B cell (primary cell): ENCODE results near the gene PABPC3. TPM values are rescaled to one million over a fixed set of nuclear protein-coding genes. Genes with fewer than 3 reads are reported as not detected.

ENCODE experiments used
- ATAC-seq: fragments of 200-7000 bp; cut with Tn5 transposase; one replicate; pipeline ENCODE4 v1.10.0; 2021; ENCODE audit warnings: low read depth, mild to moderate bottlenecking, moderate number of reproducible peaks, moderate library complexity
- CTCF ChIA-PET: fragments of 350-600 bp; sonication (Branson Sonifier 250); formaldehyde crosslinking; loops from one replicate; lab custom pipeline; 2021; ENCODE audit warnings: antibody characterized with exemption, inconsistent platforms; lab: Charles Lee
- POLR2A ChIA-PET: fragments of 350-600 bp; sonication (Branson Sonifier 250); formaldehyde crosslinking; loops from one replicate; lab custom pipeline; 2021; ENCODE audit warnings: antibody characterized with exemption; lab: Charles Lee
- DNase-seq: peaks from one replicate; pipeline ENCODE4 v3.0.0; 2013
- H2AFZ ChIP-seq: 2 replicates; pipeline ENCODE4 v1.6.1; 2012; ENCODE audit warnings: mild to moderate bottlenecking, low read depth, low read length; ENCODE audit not compliant: insufficient read depth, poor library complexity, severe bottlenecking
- H3K27ac ChIP-seq, 2 donors: 1 replicate in 1 of 2; 2 replicates in 1 of 2; pipeline ENCODE4 v1.5.1; 2012 to 2013; ENCODE audit warnings: low read length in 2 of 2, mild to moderate bottlenecking in 2 of 2, moderate library complexity in 1 of 2
- H3K27me3 ChIP-seq, 4 experiments: fragments of 200-600 bp in 1 of 4; sonication (generic) in 1 of 4; replicated peaks in 1 of 4; 1 replicate in 2 of 4; 2 replicates in 2 of 4; pipeline versions ENCODE4 v1.6.1 to v1.7.0; 2013 to 2016; ENCODE audit warnings: low read length in 3 of 4, mild to moderate bottlenecking in 2 of 4, mixed read lengths in 1 of 4, moderate library complexity in 1 of 4; ENCODE audit not compliant: insufficient read depth in 4 of 4, control insufficient read depth in 3 of 4; ENCODE audit errors: control extremely low read depth in 1 of 4
- H3K36me3 ChIP-seq, 2 experiments: replicated peaks in 1 of 2; 1 replicate in 1 of 2; 2 replicates in 1 of 2; pipeline versions ENCODE4 v1.6.1 to v1.7.1; 2013; ENCODE audit warnings: low read length in 1 of 2; ENCODE audit not compliant: insufficient read depth in 2 of 2, control insufficient read depth in 1 of 2; ENCODE audit errors: control extremely low read depth in 1 of 2, extremely low read depth in 1 of 2
- H3K4me1 ChIP-seq, 2 donors: fragments of 200-600 bp in 1 of 2; sonication (generic) in 1 of 2; 1 replicate in 1 of 2; 2 replicates in 1 of 2; pipeline versions ENCODE4 v1.5.1 to v1.6.1; 2013 to 2017; ENCODE audit warnings: low read length in 2 of 2; ENCODE audit not compliant: control insufficient read depth in 2 of 2, insufficient read depth in 2 of 2
- H3K4me2 ChIP-seq: replicated peaks from 2 replicates; pipeline ENCODE3; 2012; ENCODE audit warnings: mild to moderate bottlenecking, low read depth, low read length; ENCODE audit not compliant: poor library complexity, severe bottlenecking
- H3K4me3 ChIP-seq, 5 experiments: fragments of 200-600 bp in 1 of 5; sonication (generic) in 1 of 5; 1 replicate in 3 of 5; 2 replicates in 2 of 5; pipeline versions ENCODE4 v1.5.1 to v1.7.0; 2011 to 2016; ENCODE audit warnings: low read length in 4 of 5, mild to moderate bottlenecking in 4 of 5, low read depth in 2 of 5, control low read depth in 1 of 5, moderate library complexity in 1 of 5; ENCODE audit not compliant: insufficient read depth in 1 of 5; ENCODE audit errors: control extremely low read depth in 1 of 5, extremely low read depth in 1 of 5
- H3K79me2 ChIP-seq: fragments of 200-600 bp; sonication (generic); one replicate; pipeline ENCODE4 v1.6.0; 2016; ENCODE audit warnings: low read length; ENCODE audit not compliant: control insufficient read depth, insufficient read depth
- H3K9ac ChIP-seq: fragments of 200-600 bp; sonication (generic); 2 replicates; pipeline ENCODE4 v1.6.1; 2017; ENCODE audit warnings: mild to moderate bottlenecking, low read length, moderate library complexity
- H3K9me3 ChIP-seq, 3 donors: one replicate each; pipeline versions ENCODE4 v1.6.1 to v1.7.1; 2013; ENCODE audit warnings: low read length in 2 of 3; ENCODE audit not compliant: control insufficient read depth in 2 of 3, insufficient read depth in 1 of 3; ENCODE audit errors: control extremely low read depth in 1 of 3
- H4K20me1 ChIP-seq: 2 replicates; pipeline ENCODE4 v1.6.0; 2012; ENCODE audit warnings: mild to moderate bottlenecking, low read length; ENCODE audit not compliant: insufficient read depth, control insufficient read depth, poor library complexity, severe bottlenecking
- H3K27ac Mint-ChIP-seq: one replicate; pipeline ENCODE4 v1.8.0; 2021; ENCODE audit warnings: mixed read lengths
- H3K27me3 Mint-ChIP-seq: one replicate; pipeline ENCODE4 v1.8.0; 2021; ENCODE audit warnings: mixed read lengths
- H3K4me1 Mint-ChIP-seq: one replicate; pipeline ENCODE4 v1.8.0; 2021; ENCODE audit warnings: mixed read lengths
- H3K4me3 Mint-ChIP-seq: one replicate; pipeline ENCODE4 v1.8.0; 2021; ENCODE audit warnings: mixed read lengths
- H3K9me3 Mint-ChIP-seq: one replicate; pipeline ENCODE4 v1.8.0; 2022; ENCODE audit warnings: mixed read lengths; ENCODE audit not compliant: insufficient read depth
- CTCF ChIP-seq: fragments of 200-600 bp; IDR thresholded peaks from one replicate; pipeline ENCODE4 v1.8.0; 2022; ENCODE audit warnings: antibody characterized with exemption, mild to moderate bottlenecking
- EZH2 ChIP-seq: IDR thresholded peaks from 2 replicates; pipeline ENCODE4 v1.6.1; 2012; ENCODE audit warnings: borderline replicate concordance, low read depth, mild to moderate bottlenecking, moderate library complexity, low read length; ENCODE audit not compliant: insufficient read depth, poor library complexity, severe bottlenecking
- WGBS: methylation state at CpG from one replicate; pipeline ENCODE4 v1.1.5; 2013; ENCODE audit warnings: missing lambda C conversion rate; ENCODE audit not compliant: insufficient coverage; 5-methylcytosine and 5-hydroxymethylcytosine counted together
- intact Hi-C: fragments of 100-400 bp; cut with micrococcal nuclease; formaldehyde crosslinking; loops from one replicate; pipeline ENCODE4 v1.10.0; 2022
- polyA plus RNA-seq: library from polyadenylated mRNA; depleted of rRNA; stranded (reverse); fragments of >200 nt; gene quantifications from 2 replicates; pipeline ENCODE4 v1.2.3, GENCODE V29; 2012
- total RNA-seq, 2 donors: library from RNA; stranded (reverse); fragments of 120-200 nt in 1 of 2; gene quantifications; 1 replicate in 1 of 2; 2 replicates in 1 of 2; pipeline versions ENCODE4 v1.2.3 to v1.2.4, GENCODE V29; 2013 to 2022

Gene PABPC3
- total and polyA plus RNA-seq, 2 donors (not counting 1 experiment from before 2014, with no cell fraction given): 0.06 to 0.10 TPM

- DNase-seq (no peak), ATAC-seq (no peak)
- H3K27ac Mint-ChIP-seq: no peak overlapping the region
- intact Hi-C loops: no loop called here
- no peaks in the 10 kb centered on the region for H3K4me1 Mint-ChIP-seq
- Histone ChIP-seq H3K4me3 (no peak overlapping the region), H3K4me1 (no peaks in the 10 kb centered on the region), H3K36me3 (no peaks in the 10 kb centered on the region), H3K9ac (no peak overlapping the region), H4K20me1 (no peaks in the 10 kb centered on the region), H3K27me3 (peaks cover 0 to 13% (median 1%) of the 10 kb centered on the region in 4 experiments), H3K4me2 (no peak overlapping the region), H2AFZ (no peak overlapping the region), H3K79me2 (no peaks in the 10 kb centered on the region), H3K27ac (no peak overlapping the region), H3K9me3 (no peaks in the 10 kb centered on the region)
- TF ChIP-seq EZH2 (no peak), CTCF (no peak)
- ChIA-PET CTCF (interaction anchor here (0.6 to 1.5 kb wide), 5 partner anchors 9 to 116 kb away, joined by 3 to 6 read pairs (median 4); no protein-coding TSS in a partner anchor), POLR2A (no interaction called here)
- no peak overlapping the region for H3K4me3 Mint-ChIP-seq
- no peaks in the 10 kb centered on the region for H3K9me3 Mint-ChIP-seq
- WGBS: 80% methylated on average over 1 of the region's 1 CpG
- peaks cover 27% of the 10 kb centered on the region for H3K27me3 Mint-ChIP-seq
These were observed 15.1 kb downstream of the PABPC3 start for GRCh38 chr13:25110956-25111584.

- H3K4me1 Mint-ChIP-seq: no peaks in the 10 kb centered on the region
- no peaks in the 10 kb centered on the region for H4K20me1 ChIP-seq
- H3K4me1 ChIP-seq: no peaks in the 10 kb centered on the region
- ATAC-seq (no peak), DNase-seq (no peak)
- H3K9ac ChIP-seq: no peak overlapping the region
- CTCF ChIA-PET: interaction anchor here (0.6 to 1.5 kb wide), 4 partner anchors 9 to 116 kb away, joined by 3 to 6 read pairs (median 4); no protein-coding TSS in a partner anchor
- H3K4me3 ChIP-seq: no peak overlapping the region
- no peaks in the 10 kb centered on the region for H3K36me3 ChIP-seq
- POLR2A ChIA-PET: no interaction called here
- no peaks in the 10 kb centered on the region for H3K79me2 ChIP-seq
- peaks cover 0 to 13% (median 1%) of the 10 kb centered on the region in 4 experiments for H3K27me3 ChIP-seq
- H2AFZ ChIP-seq: no peak overlapping the region
- H3K4me2 ChIP-seq: no peak overlapping the region
- no peak overlapping the region for H3K4me3 Mint-ChIP-seq
- no peaks in the 10 kb centered on the region for H3K9me3 ChIP-seq
- peaks cover 30% of the 10 kb centered on the region for H3K27me3 Mint-ChIP-seq
- TF ChIP-seq EZH2 (no peak), CTCF (no peak)
- no peaks in the 10 kb centered on the region for H3K9me3 Mint-ChIP-seq
- WGBS: no CpG with 5 or more reads among the region's 2 CpGs
- no peak overlapping the region for H3K27ac ChIP-seq
- H3K27ac Mint-ChIP-seq: no peak overlapping the region
- intact Hi-C loops: no loop called here
These were observed 15.6 kb downstream of the PABPC3 start for GRCh38 chr13:25111585-25111956.
